ENCODE data around the gene BAIAP2L2.

Gene BAIAP2L2

GRCh38 chr22:38075961-38076360 lies 34.5 kb downstream of the BAIAP2L2 start:
- TF ChIP-seq CTCF (IDR thresholded peaks at IDR 0.05; ENCODE audit: insufficient read depth, missing control alignments), result no peak
- FAIRE-seq (no peak), DNase-seq (ENCODE audit: insufficient read length, low spot score) (no peak)

- no peak for TF ChIP-seq CTCF (IDR thresholded peaks at IDR 0.05; ENCODE audit: insufficient read depth, missing control alignments)
- no peak for FAIRE-seq
- no peak for DNase-seq (ENCODE audit: insufficient read length, low spot score)
Measured at GRCh38 chr22:38075105-38075825, 35.2 kb downstream of the BAIAP2L2 start.

DNA sequence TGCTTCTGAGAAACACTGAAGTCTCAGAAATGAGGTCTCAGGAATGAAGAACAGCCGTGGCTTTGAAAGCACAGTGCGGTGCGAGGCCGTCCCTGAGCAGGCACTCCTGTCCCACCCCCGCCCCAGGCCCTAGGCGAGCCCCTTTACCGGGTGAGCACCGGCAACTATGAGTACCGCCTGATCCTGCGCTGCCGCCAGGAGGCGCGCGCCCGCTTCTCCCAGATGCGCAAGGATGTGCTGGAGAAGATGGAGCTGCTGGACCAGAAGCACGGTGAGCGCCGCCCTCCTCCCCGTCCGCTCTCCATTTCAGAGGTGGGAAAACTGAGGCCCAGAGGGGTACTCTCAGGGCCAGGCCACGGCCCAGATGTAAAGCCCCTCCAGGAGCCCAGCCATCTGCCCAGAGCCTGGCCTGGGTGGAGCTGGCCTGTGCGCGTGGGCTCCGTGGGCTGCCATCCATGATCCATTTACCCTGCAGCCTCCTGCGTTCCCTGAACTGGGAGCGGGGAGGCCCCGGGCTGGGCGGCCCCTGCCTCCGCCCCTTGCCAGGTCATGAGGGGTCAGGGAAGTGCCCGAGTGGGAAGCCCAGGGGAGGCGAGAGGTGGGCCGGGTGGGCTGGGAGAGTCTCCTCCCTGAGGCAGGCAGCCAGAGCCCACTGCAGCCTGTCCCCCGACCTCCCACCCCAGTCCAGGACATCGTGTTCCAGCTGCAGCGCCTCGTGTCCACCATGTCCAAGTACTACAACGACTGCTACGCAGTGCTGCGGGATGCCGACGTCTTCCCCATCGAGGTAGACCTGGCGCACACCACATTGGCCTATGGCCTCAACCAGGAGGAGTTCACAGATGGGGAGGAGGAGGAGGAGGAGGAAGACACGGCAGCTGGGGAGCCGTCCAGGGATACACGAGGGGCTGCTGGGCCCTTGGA lies 36.0 kb downstream of the BAIAP2L2 start:
- no peak for DNase-seq (ENCODE audit: insufficient read length, low spot score)
- FAIRE-seq, result no peak
- no peak for TF ChIP-seq CTCF (IDR thresholded peaks at IDR 0.05; ENCODE audit: insufficient read depth, missing control alignments)

DNA sequence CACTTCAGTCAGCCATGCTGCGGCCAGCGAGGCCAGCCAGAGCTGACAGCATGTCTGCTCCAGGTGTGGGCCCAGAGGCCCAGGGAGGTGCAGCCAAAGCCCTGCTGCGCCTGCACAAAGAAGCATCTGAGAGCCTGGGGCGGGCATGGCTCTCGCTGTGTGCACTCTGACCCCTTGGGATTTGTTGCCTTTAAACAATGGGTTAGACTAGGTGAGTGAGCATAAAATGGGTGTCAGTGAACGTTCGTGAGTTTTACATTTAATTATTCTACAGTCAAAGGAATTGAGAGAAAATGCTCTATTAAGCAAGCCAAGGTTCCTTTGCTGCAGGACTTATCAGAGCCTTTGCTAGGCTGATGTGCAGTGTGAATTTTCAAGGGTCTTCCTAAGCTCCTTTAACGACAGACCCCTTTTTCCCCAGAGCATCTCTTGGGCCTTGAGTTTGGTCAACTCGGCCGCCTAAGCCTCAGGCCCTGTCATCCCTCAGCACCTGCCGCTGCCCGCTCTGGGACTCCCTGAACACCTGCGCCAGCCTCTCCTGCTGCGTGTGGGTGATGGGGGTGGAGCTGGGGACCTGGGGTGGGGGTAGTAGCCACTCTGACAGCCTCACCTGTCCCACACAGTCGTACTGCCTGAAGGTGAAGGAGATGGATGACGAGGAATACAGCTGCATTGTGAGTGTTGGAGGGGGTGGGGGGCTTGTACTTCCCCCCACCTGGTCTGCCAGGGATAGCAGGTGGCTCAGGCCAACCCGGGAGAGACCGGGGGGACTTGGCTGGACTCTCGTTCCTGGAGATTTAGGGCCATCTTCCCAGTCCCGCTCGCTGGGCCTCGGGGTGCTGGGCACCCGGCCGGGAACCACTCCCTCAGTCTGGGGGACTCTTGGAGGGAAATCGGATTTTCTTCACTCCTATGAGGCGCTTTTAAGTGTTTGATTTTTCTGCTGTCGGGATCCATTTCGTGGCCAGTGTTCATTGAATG lies 37.0 kb downstream of the BAIAP2L2 start:
- FAIRE-seq (no peak), DNase-seq (ENCODE audit: insufficient read length, low spot score) (no peak)
- no peak for TF ChIP-seq CTCF (IDR thresholded peaks at IDR 0.05; ENCODE audit: insufficient read depth, missing control alignments)

GRCh38 chr22:38072322-38073149 lies 37.9 kb downstream of the BAIAP2L2 start:
- DNase-seq (ENCODE audit: insufficient read length, low spot score), result no peak
- no peak for TF ChIP-seq CTCF (IDR thresholded peaks at IDR 0.05; ENCODE audit: insufficient read depth, missing control alignments)

More at GRCh38 chr22:38072322-38073149, 37.9 kb downstream of the BAIAP2L2 start:
- no peak for FAIRE-seq

Measured in D721Med (cell line).